Left renal pelvis (tissue), 4 donors: ENCODE results near the gene SHISAL2A. TPM values are rescaled to one million over a fixed set of nuclear protein-coding genes. Genes with fewer than 3 reads are reported as not detected.

Experiments
- DNase-seq, 4 donors: peaks; one replicate each; pipeline ENCODE4 v3.0.0-alpha.2; 2013; ENCODE audit warnings: low read depth in 4 of 4, low spot score in 3 of 4
- polyA plus RNA-seq, 4 donors: library from polyadenylated mRNA; unstranded; fragments of 120-200 nt; gene quantifications; one replicate each; pipeline ENCODE4 v1.2.1, GENCODE V29; 2013; ENCODE audit not compliant: insufficient read length in 4 of 4

The SHISAL2A gene
- polyA plus RNA-seq, 4 donors, result 0.74 to 2.4 (median 1.8) TPM

- DNase-seq, result no peak
These were observed 17.4 kb upstream of the SHISAL2A start for GRCh38 chr1:52615489-52616042.

- no peak for DNase-seq
These were observed 11.0 kb upstream of the SHISAL2A start for GRCh38 chr1:52621950-52622349.

- DNase-seq, result no peak
These were observed 9.2 kb upstream of the SHISAL2A start for GRCh38 chr1:52623812-52624211.

GRCh38 chr1:52627028-52627427 is 5.9 kb upstream of the SHISAL2A start:
- DNase-seq, result no peak

GRCh38 chr1:52628614-52629324 is 4.2 kb upstream of the SHISAL2A start:
- DNase-seq, result no peak

GRCh38 chr1:52629325-52629643 is 3.7 kb upstream of the SHISAL2A start:
- DNase-seq, result peak in 3 of 4 donors; percentile 41 to 54 (median 47)

- no peak for DNase-seq
These were observed 3.3 kb upstream of the SHISAL2A start for GRCh38 chr1:52629667-52630066.

GRCh38 chr1:52631759-52632331 is 1.1 kb upstream of the SHISAL2A start:
- no peak for DNase-seq

- peak in 1 of 4 donors; percentile 22 for DNase-seq
These were observed 355 bp downstream of the SHISAL2A start for GRCh38 chr1:52633291-52633754.

- no peak for DNase-seq
These were observed 1.1 kb downstream of the SHISAL2A start for GRCh38 chr1:52634111-52634510.

- no peak for DNase-seq
These were observed 2.5 kb downstream of the SHISAL2A start for GRCh38 chr1:52635321-52636089.

- no peak for DNase-seq
These were observed 4.0 kb downstream of the SHISAL2A start for GRCh38 chr1:52636721-52637695.

GRCh38 chr1:52637946-52638345 is 5.0 kb downstream of the SHISAL2A start:
- DNase-seq, result no peak

- no peak for DNase-seq
These were observed 7.7 kb downstream of the SHISAL2A start for GRCh38 chr1:52640697-52641096.

GRCh38 chr1:52641307-52641706 is 8.3 kb downstream of the SHISAL2A start:
- DNase-seq, result no peak

GRCh38 chr1:52645261-52645660 is 12.3 kb downstream of the SHISAL2A start:
- no peak for DNase-seq

GRCh38 chr1:52651904-52652303 is 18.9 kb downstream of the SHISAL2A start:
- DNase-seq, result no peak

- DNase-seq, result no peak
These were observed 20.4 kb downstream of the SHISAL2A start for GRCh38 chr1:52653207-52653849.

- DNase-seq, result no peak
These were observed 21.1 kb downstream of the SHISAL2A start for GRCh38 chr1:52654063-52654462.

GRCh38 chr1:52657702-52658101 is 24.7 kb downstream of the SHISAL2A start:
- no peak for DNase-seq
